ENCODE data around the gene TTC7B.

- no peak for TF ChIP-seq CTCF (IDR thresholded peaks at IDR 0.05)
- TF ChIP-seq POLR2AphosphoS5 (IDR thresholded peaks at IDR 0.05), result no peak
- no peak for TF ChIP-seq POLR2A (IDR thresholded peaks at IDR 0.05)
Observed at GRCh38 chr14:90498198-90498597, 318.0 kb downstream of the TTC7B start.
